GM19438 (cell line): ENCODE measurements around the gene FOXI1.

Experiments
- ATAC-seq: cut with Tn5 transposase; IDR thresholded peaks from one replicate; pipeline ENCODE4 v1.9.1; 2021; ENCODE audit warnings: low read depth; ENCODE audit not compliant: unreplicated experiment

Gene FOXI1

GRCh38 chr5:170105642-170106611 is at the start of gene FOXI1:
Gene FOXI1 (plus strand): TSS chr5:170105897. CDS start chr5:170105958, 61 bp downstream.
- no peak for ATAC-seq

GRCh38 chr5:170056561-170057267 is 49.0 kb upstream of the FOXI1 start:
- no peak for ATAC-seq

- ATAC-seq = no peak
Measured at GRCh38 chr5:170057311-170057710, 48.4 kb upstream of the FOXI1 start.

- ATAC-seq = no peak
Measured at GRCh38 chr5:170059221-170059620, 46.5 kb upstream of the FOXI1 start.

- ATAC-seq = no peak
Measured at GRCh38 chr5:170067152-170067551, 38.5 kb upstream of the FOXI1 start.

- ATAC-seq = no peak
Measured at GRCh38 chr5:170067574-170068170, 38.0 kb upstream of the FOXI1 start.

GRCh38 chr5:170069512-170069911 is 36.2 kb upstream of the FOXI1 start:
- ATAC-seq = no peak

- no peak for ATAC-seq
Measured at GRCh38 chr5:170070556-170071412, 34.9 kb upstream of the FOXI1 start.

- no peak for ATAC-seq
Measured at GRCh38 chr5:170071748-170072147, 33.9 kb upstream of the FOXI1 start.

- ATAC-seq = no peak
Measured at GRCh38 chr5:170075696-170076095, 30.0 kb upstream of the FOXI1 start.

- ATAC-seq = no peak
Measured at GRCh38 chr5:170076211-170076610, 29.5 kb upstream of the FOXI1 start.

GRCh38 chr5:170076739-170077138 is 29.0 kb upstream of the FOXI1 start:
- ATAC-seq = no peak

- ATAC-seq = no peak
Measured at GRCh38 chr5:170077526-170077925, 28.2 kb upstream of the FOXI1 start.

- ATAC-seq = no peak
Measured at GRCh38 chr5:170078458-170078857, 27.2 kb upstream of the FOXI1 start.

GRCh38 chr5:170078931-170079330 is 26.8 kb upstream of the FOXI1 start:
- ATAC-seq = no peak

GRCh38 chr5:170080217-170080616 is 25.5 kb upstream of the FOXI1 start:
- no peak for ATAC-seq

- ATAC-seq = no peak
Measured at GRCh38 chr5:170080786-170081445, 24.8 kb upstream of the FOXI1 start.

GRCh38 chr5:170081616-170082015 is 24.1 kb upstream of the FOXI1 start:
- no peak for ATAC-seq

GRCh38 chr5:170082701-170083100 is 23.0 kb upstream of the FOXI1 start:
- no peak for ATAC-seq
